Activated T-cell treated with anti-CD3 and anti-CD28 coated beads for 1 hour (primary cell): Measurements from ENCODE around the gene EVPL.

Experiments used
- DNase-seq: peaks from one replicate; pipeline ENCODE4 v3.0.0-alpha.2; 2020; ENCODE audit warnings: low read depth

The EVPL gene

DNA sequence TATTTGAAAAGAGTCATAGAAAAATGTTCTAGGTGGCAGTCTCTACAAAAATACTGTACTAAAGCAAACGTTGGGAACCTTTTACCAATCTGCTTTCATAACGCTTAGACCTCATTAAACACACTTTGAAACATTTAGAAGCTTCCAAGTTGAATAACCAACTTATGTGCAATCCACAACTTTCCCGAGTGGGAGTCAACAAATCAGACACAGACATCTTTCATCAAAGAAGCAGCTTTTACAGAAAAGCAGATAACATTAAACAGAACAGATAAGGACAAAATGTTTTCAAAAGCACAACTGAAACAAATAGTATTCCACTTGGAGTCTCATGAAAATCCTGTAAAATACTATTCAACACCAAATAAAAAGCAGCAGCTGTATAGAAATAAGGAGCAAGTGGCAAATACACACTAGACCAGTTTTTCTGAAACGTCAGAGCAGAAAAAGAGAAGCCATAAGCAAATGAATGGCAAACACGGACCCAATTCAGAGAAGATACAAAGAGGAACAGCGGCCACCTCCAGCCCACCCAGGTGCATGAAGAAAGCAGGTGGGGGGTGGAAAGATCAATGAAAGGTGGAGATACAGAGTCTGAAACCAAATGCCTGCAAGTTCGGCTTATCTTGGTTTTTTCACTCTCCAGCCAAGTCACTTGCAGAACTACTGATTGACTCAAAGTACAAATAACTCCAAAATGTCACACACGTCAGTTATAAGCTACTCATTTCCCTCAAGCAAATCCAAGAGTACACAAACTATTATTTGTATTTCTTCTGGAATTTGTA, 67.9 kb downstream of the EVPL start:
- no peak for DNase-seq
